Body of pancreas (tissue), 4 donors: ENCODE measurements around the gene C5orf63. TPM values are rescaled to one million over a fixed set of nuclear protein-coding genes. Genes with fewer than 3 reads are reported as not detected.
"Not testable (repeated sequence)": the region's sequence is repeated elsewhere in the genome, so short reads cannot be mapped to it uniquely, and the experiment has no call there.

Experiments used
- ATAC-seq: fragments of 150-250 bp; one replicate; pipeline ENCODE4 v1.9.1; 2016
- DNase-seq, 4 donors: peaks; one replicate each; pipeline ENCODE4 v3.0.0-alpha.2; 2019
- H3K27ac ChIP-seq, 4 donors: fragments of 200-600 bp; sonication (generic); 1 replicate in 3 of 4; 2 replicates in 1 of 4; pipeline versions ENCODE4 v1.5.1 to v1.6.1; 2016 to 2019; ENCODE audit warnings: mild to moderate bottlenecking in 1 of 4, mixed read lengths in 1 of 4, moderate library complexity in 1 of 4
- H3K27me3 ChIP-seq, 2 donors: fragments of 200-600 bp; sonication (generic); one replicate each; pipeline ENCODE4 v1.6.0; 2016; ENCODE audit warnings: mild to moderate bottlenecking in 1 of 2
- H3K36me3 ChIP-seq, 2 donors: fragments of 200-600 bp; sonication (generic); replicated peaks in 1 of 2; 2 replicates each; pipeline ENCODE4 v1.5.1; 2016; ENCODE audit warnings: low read depth in 2 of 2; ENCODE audit not compliant: insufficient read depth in 1 of 2
- H3K4me1 ChIP-seq: fragments of 200-600 bp; sonication (generic); one replicate; pipeline ENCODE4 v1.6.0; 2016
- H3K4me3 ChIP-seq, 2 donors: fragments of 200-600 bp; sonication (generic); 1 replicate in 1 of 2; 2 replicates in 1 of 2; pipeline ENCODE4 v1.5.1; 2016 to 2019
- H3K9me3 ChIP-seq, 3 donors: fragments of 200-600 bp; sonication (generic); 1 replicate in 2 of 3; 2 replicates in 1 of 3; pipeline ENCODE4 v1.5.1; 2016
- CTCF ChIP-seq, 7 experiments: fragments of 450-650 bp in 4 of 7; fragments of 200-600 bp in 3 of 7; sonication (generic) in 3 of 7; IDR thresholded peaks; one replicate each; pipeline ENCODE4 v1.5.1; 2016 to 2019; ENCODE audit warnings: antibody characterized with exemption in 7 of 7
- POLR2A ChIP-seq, 3 donors: fragments of 450-650 bp; IDR thresholded peaks; one replicate each; pipeline ENCODE4 v1.6.1; 2016; ENCODE audit warnings: antibody characterized with exemption in 3 of 3, mild to moderate bottlenecking in 2 of 3
- WGBS, 2 donors: methylation state at CpG; one replicate each; pipeline ENCODE4 v1.1.5; 2017; 5-methylcytosine and 5-hydroxymethylcytosine counted together
- intact Hi-C: fragments of 100-400 bp; cut with DNase I; formaldehyde crosslinking; loops from one replicate; pipeline ENCODE4 v1.15.1; 2023
- total RNA-seq, 2 donors: library from RNA; depleted of rRNA; stranded (reverse); fragments of >200 nt; gene quantifications; one replicate each; pipeline ENCODE4 v1.1.0, GENCODE V29; 2016

C5orf63 gene
- total RNA-seq, 2 donors from 2014 or later = 0.99 to 3.9 TPM

GRCh38 chr5:127008300-127008975 lies 64.9 kb downstream of the C5orf63 start:
- Histone ChIP-seq H3K4me1 (peaks cover 14% of the 10 kb centered on the region), H3K27me3 (no peaks in the 10 kb centered on the region), H3K9me3 (no peaks in the 10 kb centered on the region), H3K27ac (no peak overlapping the region), H3K4me3 (no peak overlapping the region), H3K36me3 (no peaks in the 10 kb centered on the region)
- no peak for DNase-seq
- 71 to 72% methylated on average over 6 of the region's 6 CpGs for WGBS, 2 donors
- TF ChIP-seq CTCF (IDR thresholded peaks at IDR 0.05) (no peak), POLR2A (IDR thresholded peaks at IDR 0.05) (no peak)
- ATAC-seq = no peak
- intact Hi-C loops = no loop called here

GRCh38 chr5:127007522-127007921 lies 65.8 kb downstream of the C5orf63 start:
- Histone ChIP-seq H3K9me3 (no peaks in the 10 kb centered on the region), H3K4me1 (peaks cover 16% of the 10 kb centered on the region), H3K27ac (no peak overlapping the region), H3K27me3 (no peaks in the 10 kb centered on the region), H3K4me3 (no peak overlapping the region), H3K36me3 (no peaks in the 10 kb centered on the region)
- no peak for ATAC-seq
- intact Hi-C loops = no loop called here
- 73 to 82% methylated on average over 1 of the region's 1 CpG for WGBS, 2 donors
- no peak for DNase-seq
- TF ChIP-seq CTCF (IDR thresholded peaks at IDR 0.05) (no peak), POLR2A (IDR thresholded peaks at IDR 0.05) (no peak)

- Histone ChIP-seq H3K27me3 (no peaks in the 10 kb centered on the region), H3K36me3 (no peaks in the 10 kb centered on the region), H3K4me1 (peaks cover 16% of the 10 kb centered on the region), H3K27ac (no peak overlapping the region), H3K4me3 (no peak overlapping the region), H3K9me3 (no peaks in the 10 kb centered on the region)
- 68 to 74% methylated on average over 5 of the region's 5 CpGs for WGBS, 2 donors
- no peak for TF ChIP-seq POLR2A (IDR thresholded peaks at IDR 0.05)
- no peak for TF ChIP-seq CTCF (IDR thresholded peaks at IDR 0.05)
- no peak for DNase-seq
- intact Hi-C loops = no loop called here
- no peak for ATAC-seq
Measured at GRCh38 chr5:127006744-127007143, 66.6 kb downstream of the C5orf63 start.

- intact Hi-C loops, H3K27ac ChIP-seq, DNase-seq, H3K9me3 ChIP-seq, H3K4me3 ChIP-seq, H3K36me3 ChIP-seq, H3K27me3 ChIP-seq, ATAC-seq: not testable (repeated sequence)
- peaks cover 16% of the 10 kb centered on the region for H3K4me1 ChIP-seq
- WGBS, 2 donors = 71 to 74% methylated on average over 3 of the region's 3 CpGs
Measured at GRCh38 chr5:127005282-127005681, 68.0 kb downstream of the C5orf63 start.

GRCh38 chr5:127004721-127005120 lies 68.6 kb downstream of the C5orf63 start:
- H3K27me3 ChIP-seq = no peaks in the 10 kb centered on the region
- H3K36me3 ChIP-seq = no peaks in the 10 kb centered on the region
- WGBS, 2 donors = 89 to 95% methylated on average over 3 of the region's 3 CpGs
- intact Hi-C loops = no loop called here
- no peak for DNase-seq
- H3K9me3 ChIP-seq = no peaks in the 10 kb centered on the region
- no peak overlapping the region for H3K4me3 ChIP-seq
- no peak for TF ChIP-seq CTCF (IDR thresholded peaks at IDR 0.05)
- TF ChIP-seq POLR2A (IDR thresholded peaks at IDR 0.05) = no peak
- no peak for ATAC-seq
- H3K4me1 ChIP-seq = peaks cover 16% of the 10 kb centered on the region
- H3K27ac ChIP-seq = peak overlapping the region in 2 of 4 donors; percentile 61 to 67
